HepG2 (cell line): Measurements from ENCODE around the gene SERPINB13. TPM values are rescaled to one million over a fixed set of nuclear protein-coding genes. Genes with fewer than 3 reads are reported as not detected.

Source experiments
- ATAC-seq: fragments of 200-7000 bp; cut with Tn5 transposase; 3 replicates; pipeline ENCODE4 v1.9.1; 2020; ENCODE audit warnings: mild to moderate bottlenecking, moderate library complexity
- BruUV-seq: library from RNA; stranded (reverse); fragments of 400-500 nt; replicated peaks from 2 replicates; lab custom pipeline; 2021; lab: Mats Ljungman, UMichigan
- CTCF ChIA-PET: fragments of 300-600 bp; formaldehyde crosslinking; extraction: SDS; loops from one replicate; lab custom pipeline; 2021; ENCODE audit warnings: low total read pairs, inconsistent platforms, low intra/inter-chr PET ratio; lab: Yijun Ruan, JAX
- POLR2A ChIA-PET: fragments of 350-600 bp; sonication (Branson Sonifier 250); formaldehyde crosslinking; loops from one replicate; lab custom pipeline; 2020; ENCODE audit warnings: antibody characterized with exemption, inconsistent platforms; lab: Yijun Ruan, JAX
- DNase-seq: peaks from one replicate; pipeline ENCODE4 v3.0.0-alpha.2; 2015; ENCODE audit warnings: low spot score
- FAIRE-seq: peaks from 3 replicates; lab custom pipeline; 2011; peaks lifted over from hg19 to GRCh38; lab: Jason Lieb, UNC
- H2AFZ ChIP-seq: one replicate; pipeline ENCODE4 v1.6.1; 2011; ENCODE audit warnings: low read length, inconsistent platforms
- H3K27ac ChIP-seq: fragments of 300-600 bp; 3 replicates; pipeline ENCODE4 v1.8.0; 2011; ENCODE audit warnings: mixed run types, mild to moderate bottlenecking, mixed read lengths, low read length, inconsistent platforms; ENCODE audit not compliant: insufficient read depth; ENCODE audit errors: extremely low read length
- H3K27me3 ChIP-seq, 2 experiments: fragments of 200-600 bp in 1 of 2; 2 replicates in 1 of 2; 3 replicates in 1 of 2; pipeline versions ENCODE4 v1.6.0 to v1.8.0; 2011; ENCODE audit warnings: low read length in 2 of 2, mild to moderate bottlenecking in 2 of 2, moderate library complexity in 2 of 2, inconsistent platforms in 1 of 2; ENCODE audit not compliant: insufficient read depth in 2 of 2, control insufficient read depth in 1 of 2
- H3K36me3 ChIP-seq, 2 experiments: fragments of 200-600 bp in 1 of 2; replicated peaks in 1 of 2; 2 replicates in 1 of 2; 3 replicates in 1 of 2; pipeline versions ENCODE4 v1.5.1 to v1.8.0; 2011; ENCODE audit warnings: low read length in 2 of 2, inconsistent platforms in 1 of 2; ENCODE audit not compliant: insufficient read depth in 2 of 2, control insufficient read depth in 1 of 2
- H3K4me1 ChIP-seq: 2 replicates; pipeline ENCODE4 v1.5.1; 2012; ENCODE audit warnings: low read length, inconsistent platforms; ENCODE audit not compliant: insufficient read depth
- H3K4me2 ChIP-seq: 2 replicates; pipeline ENCODE4 v1.6.0; 2011; ENCODE audit warnings: low read depth, low read length, inconsistent platforms
- H3K4me3 ChIP-seq, 3 experiments: fragments of 200-600 bp in 1 of 3; sonication (generic), shearing (Covaris generic) in 1 of 3; replicated peaks in 1 of 3; 2 replicates each; pipeline ENCODE4 v1.5.1; 2011 to 2016; ENCODE audit warnings: low read length in 3 of 3, inconsistent platforms in 2 of 3, low read depth in 2 of 3, mild to moderate bottlenecking in 2 of 3, control low read depth in 1 of 3, mixed read lengths in 1 of 3; ENCODE audit not compliant: insufficient read depth in 1 of 3
- H3K79me2 ChIP-seq: one replicate; pipeline ENCODE4 v1.6.1; 2011; ENCODE audit warnings: low read length, inconsistent platforms; ENCODE audit not compliant: insufficient read depth
- H3K9ac ChIP-seq: 2 replicates; pipeline ENCODE4 v1.6.0; 2011; ENCODE audit warnings: mild to moderate bottlenecking, low read depth, low read length, inconsistent platforms; ENCODE audit not compliant: insufficient read depth
- H3K9me3 ChIP-seq: 2 replicates; pipeline ENCODE4 v1.5.1; 2012; ENCODE audit warnings: mild to moderate bottlenecking, low read length
- H4K20me1 ChIP-seq: 2 replicates; pipeline ENCODE4 v1.6.0; 2011; ENCODE audit warnings: inconsistent platforms, mild to moderate bottlenecking, low read length, moderate library complexity; ENCODE audit not compliant: insufficient read depth
- CHD2 ChIP-seq: IDR thresholded peaks from 2 replicates; pipeline ENCODE4 v1.6.1; 2011; ENCODE audit warnings: low read depth, low read length, improper control_type of control experiment
- PHF20 ChIP-seq: sonication (generic); formaldehyde crosslinking; IDR thresholded peaks from 2 replicates; pipeline ENCODE4 v1.5.0; 2020; ENCODE audit warnings: mild to moderate bottlenecking, missing genetic modification reagents
- SAFB2 ChIP-seq: sonication (generic); formaldehyde crosslinking; IDR thresholded peaks from 2 replicates; pipeline ENCODE4 v1.5.1; 2020; ENCODE audit warnings: missing genetic modification reagents, low read depth, mild to moderate bottlenecking, borderline replicate concordance
- STAG1 ChIP-seq: sonication (generic); formaldehyde crosslinking; IDR thresholded peaks from 2 replicates; pipeline ENCODE4 v1.4.0; 2020; ENCODE audit warnings: missing genetic modification reagents
- TEAD2 ChIP-seq: sonication (generic); formaldehyde crosslinking; IDR thresholded peaks from 2 replicates; pipeline ENCODE4 v1.9.0; 2021; ENCODE audit warnings: missing genetic modification reagents
- ZNF282 ChIP-seq: fragments of 450-650 bp; IDR thresholded peaks from 2 replicates; pipeline ENCODE4 v1.6.1; 2018; ENCODE audit not compliant: partially characterized antibody
- ZNF530 ChIP-seq: sonication (generic); formaldehyde crosslinking; IDR thresholded peaks from 2 replicates; pipeline ENCODE4 v1.5.0; 2020; ENCODE audit warnings: low read depth, mild to moderate bottlenecking, missing genetic modification reagents
- ZNF687 ChIP-seq: sonication (generic); formaldehyde crosslinking; IDR thresholded peaks from 2 replicates; pipeline ENCODE4 v1.5.1; 2020; ENCODE audit warnings: mild to moderate bottlenecking, missing genetic modification reagents, moderate library complexity
- ZNF83 ChIP-seq: sonication (generic); formaldehyde crosslinking; IDR thresholded peaks from 2 replicates; pipeline ENCODE4 v1.4.0; 2020; ENCODE audit warnings: missing genetic modification reagents, mild to moderate bottlenecking, borderline replicate concordance
- WGBS: methylation state at CpG from one replicate; pipeline ENCODE4 v1.1.6; 2017; ENCODE audit warnings: low lambda C conversion rate; 5-methylcytosine and 5-hydroxymethylcytosine counted together
- in situ Hi-C: cut with HindIII; loops from 2 replicates; pipeline ENCODE4 v1.10.0; 2017; ENCODE audit warnings: low pct_unique_long_range_greater_than_20kb; ENCODE audit not compliant: extremely low pct_ligation_motif_present
- intact Hi-C: fragments of 100-400 bp; cut with micrococcal nuclease; formaldehyde crosslinking; loops from one replicate; pipeline ENCODE4 v1.10.0; 2022; ENCODE audit not compliant: unreplicated experiment
- polyA plus RNA-seq, 8 experiments: library from polyadenylated mRNA; depleted of rRNA in 3 of 8; stranded (reverse) in 7 of 8; unstranded in 1 of 8; fragments of >200 nt; fragmentation: Illumina TruSeq in 4 of 8; extraction: Trizol in 4 of 8; gene quantifications; 2 replicates each; pipeline versions ENCODE4 v1.2.1 to v1.2.3, GENCODE V29; 2011 to 2016; ENCODE audit warnings: low read depth in 4 of 8, missing spikeins in 1 of 8, mixed read lengths in 1 of 8; ENCODE audit not compliant: insufficient read depth in 1 of 8
- total RNA-seq, 5 experiments: library from RNA; depleted of rRNA; stranded (reverse); fragments of >200 nt; fragmentation: Illumina TruSeq; extraction: Trizol; gene quantifications; 2 replicates each; pipeline ENCODE4 v1.2.3, GENCODE V29; 2016; ENCODE audit warnings: low read depth in 1 of 5
- TF ChIP-seq, protein P1 (sequence below): sonication (generic); formaldehyde crosslinking; IDR thresholded peaks from 2 replicates; pipeline ENCODE4 v1.5.1; 2020; ENCODE audit warnings: missing genetic modification reagents, mild to moderate bottlenecking, borderline replicate concordance
- TF ChIP-seq, protein P2 (sequence below): sonication (generic); formaldehyde crosslinking; IDR thresholded peaks from 2 replicates; pipeline ENCODE4 v1.5.0; 2020; ENCODE audit warnings: mild to moderate bottlenecking, missing genetic modification reagents, moderate library complexity
- TF ChIP-seq, protein P3 (sequence below): sonication (generic); formaldehyde crosslinking; IDR thresholded peaks from 2 replicates; pipeline ENCODE4 v1.4.0; 2020; ENCODE audit warnings: mild to moderate bottlenecking, missing genetic modification reagents

The SERPINB13 gene
- total and polyA plus RNA-seq, 2 of the 13 experiments (the other 11 are each of a cell fraction or from before 2014, with no cell fraction given), result not detected

GRCh38 chr18:63544017-63544416 lies 43.1 kb upstream of the SERPINB13 start:
- WGBS, result 2% methylated on average over 2 of the region's 2 CpGs
- H4K20me1 ChIP-seq, result no peaks in the 10 kb centered on the region
- ChIA-PET POLR2A (no interaction called here), CTCF (no interaction called here)
- BruUV-seq, result no TSS peak
- no peak overlapping the region for H3K9ac ChIP-seq
- no peaks in the 10 kb centered on the region for H3K27me3 ChIP-seq
- DNase-seq (no peak), ATAC-seq (no peak), FAIRE-seq (no peak)
- no peaks in the 10 kb centered on the region for H3K9me3 ChIP-seq
- no peak overlapping the region for H3K27ac ChIP-seq
- intact Hi-C loops (no loop called here), in situ Hi-C loops (no loop called here)
- no peak overlapping the region for H2AFZ ChIP-seq
- H3K4me3 ChIP-seq, result no peak overlapping the region
- no peaks in the 10 kb centered on the region for H3K79me2 ChIP-seq
- H3K36me3 ChIP-seq, result no peaks in the 10 kb centered on the region
- H3K4me2 ChIP-seq, result no peak overlapping the region
- H3K4me1 ChIP-seq, result no peaks in the 10 kb centered on the region
- TF ChIP-seq, protein P1, sequence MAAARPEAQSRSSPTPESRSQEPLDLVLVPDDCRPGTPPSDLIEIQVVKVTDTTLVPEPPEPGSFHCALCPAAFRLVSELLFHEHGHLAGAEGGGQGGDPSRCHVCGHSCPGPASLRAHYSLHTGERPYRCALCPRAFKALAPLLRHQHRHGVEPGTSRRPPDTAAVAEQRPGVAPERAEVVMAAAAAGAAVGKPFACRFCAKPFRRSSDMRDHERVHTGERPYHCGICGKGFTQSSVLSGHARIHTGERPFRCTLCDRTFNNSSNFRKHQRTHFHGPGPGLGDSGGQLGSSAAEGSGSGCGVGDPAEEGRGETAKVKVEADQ (CRISPR knock-in tag), result no peak
- no peak for TF ChIP-seq ZNF530 (CRISPR knock-in tag)
- TF ChIP-seq PHF20 (CRISPR knock-in tag), result no peak
- TF ChIP-seq, protein P2, sequence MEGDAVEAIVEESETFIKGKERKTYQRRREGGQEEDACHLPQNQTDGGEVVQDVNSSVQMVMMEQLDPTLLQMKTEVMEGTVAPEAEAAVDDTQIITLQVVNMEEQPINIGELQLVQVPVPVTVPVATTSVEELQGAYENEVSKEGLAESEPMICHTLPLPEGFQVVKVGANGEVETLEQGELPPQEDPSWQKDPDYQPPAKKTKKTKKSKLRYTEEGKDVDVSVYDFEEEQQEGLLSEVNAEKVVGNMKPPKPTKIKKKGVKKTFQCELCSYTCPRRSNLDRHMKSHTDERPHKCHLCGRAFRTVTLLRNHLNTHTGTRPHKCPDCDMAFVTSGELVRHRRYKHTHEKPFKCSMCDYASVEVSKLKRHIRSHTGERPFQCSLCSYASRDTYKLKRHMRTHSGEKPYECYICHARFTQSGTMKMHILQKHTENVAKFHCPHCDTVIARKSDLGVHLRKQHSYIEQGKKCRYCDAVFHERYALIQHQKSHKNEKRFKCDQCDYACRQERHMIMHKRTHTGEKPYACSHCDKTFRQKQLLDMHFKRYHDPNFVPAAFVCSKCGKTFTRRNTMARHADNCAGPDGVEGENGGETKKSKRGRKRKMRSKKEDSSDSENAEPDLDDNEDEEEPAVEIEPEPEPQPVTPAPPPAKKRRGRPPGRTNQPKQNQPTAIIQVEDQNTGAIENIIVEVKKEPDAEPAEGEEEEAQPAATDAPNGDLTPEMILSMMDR (CRISPR knock-in tag), result no peak
- TF ChIP-seq SAFB2 (CRISPR knock-in tag), result no peak
- TF ChIP-seq ZNF282, result no peak
- TF ChIP-seq CHD2, result no peak
- TF ChIP-seq STAG1 (CRISPR knock-in tag), result no peak
- TF ChIP-seq TEAD2 (CRISPR knock-in tag), result no peak
- TF ChIP-seq, protein P3, sequence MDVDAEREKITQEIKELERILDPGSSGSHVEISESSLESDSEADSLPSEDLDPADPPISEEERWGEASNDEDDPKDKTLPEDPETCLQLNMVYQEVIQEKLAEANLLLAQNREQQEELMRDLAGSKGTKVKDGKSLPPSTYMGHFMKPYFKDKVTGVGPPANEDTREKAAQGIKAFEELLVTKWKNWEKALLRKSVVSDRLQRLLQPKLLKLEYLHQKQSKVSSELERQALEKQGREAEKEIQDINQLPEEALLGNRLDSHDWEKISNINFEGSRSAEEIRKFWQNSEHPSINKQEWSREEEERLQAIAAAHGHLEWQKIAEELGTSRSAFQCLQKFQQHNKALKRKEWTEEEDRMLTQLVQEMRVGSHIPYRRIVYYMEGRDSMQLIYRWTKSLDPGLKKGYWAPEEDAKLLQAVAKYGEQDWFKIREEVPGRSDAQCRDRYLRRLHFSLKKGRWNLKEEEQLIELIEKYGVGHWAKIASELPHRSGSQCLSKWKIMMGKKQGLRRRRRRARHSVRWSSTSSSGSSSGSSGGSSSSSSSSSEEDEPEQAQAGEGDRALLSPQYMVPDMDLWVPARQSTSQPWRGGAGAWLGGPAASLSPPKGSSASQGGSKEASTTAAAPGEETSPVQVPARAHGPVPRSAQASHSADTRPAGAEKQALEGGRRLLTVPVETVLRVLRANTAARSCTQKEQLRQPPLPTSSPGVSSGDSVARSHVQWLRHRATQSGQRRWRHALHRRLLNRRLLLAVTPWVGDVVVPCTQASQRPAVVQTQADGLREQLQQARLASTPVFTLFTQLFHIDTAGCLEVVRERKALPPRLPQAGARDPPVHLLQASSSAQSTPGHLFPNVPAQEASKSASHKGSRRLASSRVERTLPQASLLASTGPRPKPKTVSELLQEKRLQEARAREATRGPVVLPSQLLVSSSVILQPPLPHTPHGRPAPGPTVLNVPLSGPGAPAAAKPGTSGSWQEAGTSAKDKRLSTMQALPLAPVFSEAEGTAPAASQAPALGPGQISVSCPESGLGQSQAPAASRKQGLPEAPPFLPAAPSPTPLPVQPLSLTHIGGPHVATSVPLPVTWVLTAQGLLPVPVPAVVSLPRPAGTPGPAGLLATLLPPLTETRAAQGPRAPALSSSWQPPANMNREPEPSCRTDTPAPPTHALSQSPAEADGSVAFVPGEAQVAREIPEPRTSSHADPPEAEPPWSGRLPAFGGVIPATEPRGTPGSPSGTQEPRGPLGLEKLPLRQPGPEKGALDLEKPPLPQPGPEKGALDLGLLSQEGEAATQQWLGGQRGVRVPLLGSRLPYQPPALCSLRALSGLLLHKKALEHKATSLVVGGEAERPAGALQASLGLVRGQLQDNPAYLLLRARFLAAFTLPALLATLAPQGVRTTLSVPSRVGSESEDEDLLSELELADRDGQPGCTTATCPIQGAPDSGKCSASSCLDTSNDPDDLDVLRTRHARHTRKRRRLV (CRISPR knock-in tag), result no peak
- no peak for TF ChIP-seq ZNF83 (CRISPR knock-in tag)
- TF ChIP-seq ZNF687 (CRISPR knock-in tag), result no peak
